Breast epithelium (tissue), 3 donors: ENCODE data around the gene NUP153.

Experiments used
- POLR2AphosphoS5 ChIP-seq, 3 donors: sonication (generic); formaldehyde crosslinking; IDR thresholded peaks; one replicate each; pipeline ENCODE4 v1.6.1; 2017; ENCODE audit warnings: antibody characterized with exemption in 3 of 3
- TF ChIP-seq, protein P1 (sequence below), 3 donors: fragments of 450-650 bp; IDR thresholded peaks; one replicate each; pipeline ENCODE4 v1.5.1; 2016 to 2017; ENCODE audit warnings: antibody characterized with exemption in 3 of 3, mild to moderate bottlenecking in 3 of 3, moderate library complexity in 3 of 3

DNA sequence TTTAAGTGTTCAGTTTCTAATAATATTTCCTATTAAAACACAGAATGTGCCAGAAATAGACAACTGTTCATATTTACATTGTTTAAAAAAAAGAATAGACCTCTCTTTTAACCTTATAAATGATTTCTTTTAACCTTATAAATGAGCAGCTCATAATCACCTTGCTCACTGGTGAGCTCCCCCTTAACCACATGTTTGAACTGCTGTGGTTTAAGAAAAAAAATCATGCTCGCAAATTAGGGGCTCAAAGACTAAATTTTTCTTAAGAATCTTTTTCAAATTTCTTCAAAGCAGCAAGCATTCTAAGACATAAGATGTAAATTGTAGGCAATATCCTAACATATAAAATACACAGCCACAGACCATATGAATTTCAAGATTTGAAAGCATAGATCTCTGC, 73.8 kb downstream of the NUP153 start:
- TF ChIP-seq, protein P1, sequence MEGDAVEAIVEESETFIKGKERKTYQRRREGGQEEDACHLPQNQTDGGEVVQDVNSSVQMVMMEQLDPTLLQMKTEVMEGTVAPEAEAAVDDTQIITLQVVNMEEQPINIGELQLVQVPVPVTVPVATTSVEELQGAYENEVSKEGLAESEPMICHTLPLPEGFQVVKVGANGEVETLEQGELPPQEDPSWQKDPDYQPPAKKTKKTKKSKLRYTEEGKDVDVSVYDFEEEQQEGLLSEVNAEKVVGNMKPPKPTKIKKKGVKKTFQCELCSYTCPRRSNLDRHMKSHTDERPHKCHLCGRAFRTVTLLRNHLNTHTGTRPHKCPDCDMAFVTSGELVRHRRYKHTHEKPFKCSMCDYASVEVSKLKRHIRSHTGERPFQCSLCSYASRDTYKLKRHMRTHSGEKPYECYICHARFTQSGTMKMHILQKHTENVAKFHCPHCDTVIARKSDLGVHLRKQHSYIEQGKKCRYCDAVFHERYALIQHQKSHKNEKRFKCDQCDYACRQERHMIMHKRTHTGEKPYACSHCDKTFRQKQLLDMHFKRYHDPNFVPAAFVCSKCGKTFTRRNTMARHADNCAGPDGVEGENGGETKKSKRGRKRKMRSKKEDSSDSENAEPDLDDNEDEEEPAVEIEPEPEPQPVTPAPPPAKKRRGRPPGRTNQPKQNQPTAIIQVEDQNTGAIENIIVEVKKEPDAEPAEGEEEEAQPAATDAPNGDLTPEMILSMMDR (IDR thresholded peaks at IDR 0.05), result no peak
- no peak for TF ChIP-seq POLR2AphosphoS5 (IDR thresholded peaks at IDR 0.05)
